Measurements from ENCODE around the gene PRKG2.

Gene PRKG2

DNA sequence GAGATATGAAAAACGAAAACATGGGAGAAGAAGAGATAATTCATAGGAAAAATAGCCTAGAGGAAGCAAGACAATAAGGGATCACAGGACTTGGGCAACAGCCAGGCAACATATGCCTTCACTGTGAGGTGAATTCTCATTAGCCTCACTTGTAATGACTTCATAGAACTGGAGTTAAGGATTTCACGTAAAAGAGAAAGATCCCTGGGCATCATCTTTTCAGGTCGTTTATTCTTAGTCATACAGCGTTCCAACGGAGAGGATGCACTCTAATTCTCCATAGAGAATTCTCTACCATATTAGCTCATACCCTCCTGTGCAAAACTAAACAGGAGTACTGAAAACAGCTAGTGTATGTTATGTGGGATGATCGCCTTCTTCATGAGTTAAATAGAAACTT is 1.4 kb downstream of the PRKG2 start:
- TF ChIP-seq, protein P1, sequence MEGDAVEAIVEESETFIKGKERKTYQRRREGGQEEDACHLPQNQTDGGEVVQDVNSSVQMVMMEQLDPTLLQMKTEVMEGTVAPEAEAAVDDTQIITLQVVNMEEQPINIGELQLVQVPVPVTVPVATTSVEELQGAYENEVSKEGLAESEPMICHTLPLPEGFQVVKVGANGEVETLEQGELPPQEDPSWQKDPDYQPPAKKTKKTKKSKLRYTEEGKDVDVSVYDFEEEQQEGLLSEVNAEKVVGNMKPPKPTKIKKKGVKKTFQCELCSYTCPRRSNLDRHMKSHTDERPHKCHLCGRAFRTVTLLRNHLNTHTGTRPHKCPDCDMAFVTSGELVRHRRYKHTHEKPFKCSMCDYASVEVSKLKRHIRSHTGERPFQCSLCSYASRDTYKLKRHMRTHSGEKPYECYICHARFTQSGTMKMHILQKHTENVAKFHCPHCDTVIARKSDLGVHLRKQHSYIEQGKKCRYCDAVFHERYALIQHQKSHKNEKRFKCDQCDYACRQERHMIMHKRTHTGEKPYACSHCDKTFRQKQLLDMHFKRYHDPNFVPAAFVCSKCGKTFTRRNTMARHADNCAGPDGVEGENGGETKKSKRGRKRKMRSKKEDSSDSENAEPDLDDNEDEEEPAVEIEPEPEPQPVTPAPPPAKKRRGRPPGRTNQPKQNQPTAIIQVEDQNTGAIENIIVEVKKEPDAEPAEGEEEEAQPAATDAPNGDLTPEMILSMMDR (IDR thresholded peaks at IDR 0.05) = no peak

DNA sequence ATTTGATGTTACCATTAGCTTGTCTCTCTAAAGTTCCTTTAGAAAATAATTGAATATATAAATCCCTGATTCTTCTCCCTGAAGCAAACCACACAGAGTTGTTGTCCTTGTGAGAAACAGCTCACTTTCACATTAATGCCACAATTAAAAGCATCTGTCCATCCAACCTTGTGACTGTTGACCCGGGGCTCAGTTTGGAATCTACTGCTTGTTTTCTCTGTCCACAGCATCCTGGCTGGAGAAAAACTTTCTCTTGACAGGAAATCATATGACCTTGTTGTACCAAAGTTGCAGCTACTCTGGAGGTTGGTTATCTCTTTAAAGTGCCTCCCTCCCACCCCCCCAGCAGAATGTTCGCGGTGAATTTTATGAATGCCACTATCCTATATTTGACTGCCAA is 3.1 kb downstream of the PRKG2 start:
- TF ChIP-seq, protein P1 (IDR thresholded peaks at IDR 0.05) = no peak

DNA sequence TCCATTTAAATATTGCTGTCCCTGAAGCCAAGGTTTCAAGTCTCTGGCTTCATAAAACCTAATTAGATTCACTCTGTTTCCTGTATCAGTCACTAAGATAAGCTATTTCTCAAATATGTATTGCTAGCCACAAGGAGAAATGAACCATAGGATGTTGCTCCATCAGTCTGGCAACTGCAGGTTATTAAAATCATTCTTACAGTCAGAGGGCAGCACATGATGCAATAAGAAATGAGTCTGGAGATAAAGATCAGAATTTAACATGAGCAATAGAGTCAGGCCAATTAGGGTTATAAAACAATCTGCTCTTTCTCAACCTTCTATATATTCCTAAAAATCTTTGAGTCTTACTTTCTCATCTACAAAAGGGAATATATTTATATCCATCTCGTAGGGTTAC is 7.2 kb downstream of the PRKG2 start:
- TF ChIP-seq, protein P1 (IDR thresholded peaks at IDR 0.05) = 0 out of 2 replicates have a peak, but pooled peaks have one; percentile 9

DNA sequence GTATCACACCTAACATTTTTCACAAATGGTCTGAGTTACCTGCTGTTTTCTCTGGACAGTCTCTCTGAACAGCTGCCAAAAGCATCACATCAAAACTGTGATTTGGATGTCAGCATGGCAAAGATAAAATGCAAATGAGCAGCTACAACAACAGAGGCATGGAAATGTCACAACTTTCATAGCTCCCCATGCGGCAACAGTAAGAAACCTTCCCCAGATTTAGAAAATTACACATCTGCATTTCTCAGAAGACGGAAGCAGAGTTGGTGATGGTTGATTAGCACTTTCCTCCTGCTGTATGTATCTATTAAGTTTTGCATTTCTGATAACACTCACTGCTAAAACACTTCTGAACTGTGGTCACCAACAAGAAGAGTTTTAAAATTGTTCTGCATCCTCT is 9.7 kb downstream of the PRKG2 start:
- TF ChIP-seq, protein P1 (IDR thresholded peaks at IDR 0.05) = no peak

DNA sequence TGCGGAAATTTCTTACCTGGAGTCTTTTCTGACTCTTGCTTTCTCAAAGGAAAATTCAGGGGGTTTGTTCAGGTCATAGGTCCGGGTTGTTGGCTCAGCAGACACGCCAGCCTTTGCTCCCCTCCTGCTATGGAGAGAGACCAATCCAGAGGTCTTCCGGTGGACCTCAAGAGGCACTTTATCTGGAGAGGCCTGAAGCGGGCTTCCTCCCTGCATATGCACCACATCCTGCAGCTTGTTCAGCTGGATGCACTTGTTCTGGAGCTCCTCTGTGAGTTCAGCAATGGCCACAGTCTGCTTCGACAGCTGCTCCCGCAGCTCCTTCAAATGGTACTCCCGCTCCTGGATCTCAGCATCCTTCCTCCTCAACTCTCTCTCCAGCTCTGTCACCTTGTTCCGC is 10.5 kb downstream of the PRKG2 start:
- TF ChIP-seq, protein P1 (IDR thresholded peaks at IDR 0.05) = no peak

DNA sequence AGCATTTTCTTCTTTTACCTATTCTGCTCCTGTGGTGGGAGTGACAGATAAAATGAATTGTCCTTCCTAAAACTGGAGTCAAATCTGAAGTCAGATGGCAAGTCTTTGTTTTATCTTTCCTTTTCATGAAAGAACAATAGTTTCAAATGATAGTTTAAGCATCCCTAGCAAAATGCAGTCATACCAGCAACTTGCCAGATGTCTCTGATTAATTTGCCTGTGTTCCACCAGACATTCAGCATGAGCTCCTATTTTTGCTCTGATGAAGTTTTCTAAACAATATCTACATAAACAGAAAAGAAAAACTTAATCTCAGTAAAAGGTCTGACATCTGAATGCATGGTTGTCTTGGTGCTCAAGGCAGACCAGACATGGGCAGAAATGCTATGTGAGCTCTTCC is 15.2 kb downstream of the PRKG2 start:
- TF ChIP-seq, protein P1 (IDR thresholded peaks at IDR 0.05) = no peak

DNA sequence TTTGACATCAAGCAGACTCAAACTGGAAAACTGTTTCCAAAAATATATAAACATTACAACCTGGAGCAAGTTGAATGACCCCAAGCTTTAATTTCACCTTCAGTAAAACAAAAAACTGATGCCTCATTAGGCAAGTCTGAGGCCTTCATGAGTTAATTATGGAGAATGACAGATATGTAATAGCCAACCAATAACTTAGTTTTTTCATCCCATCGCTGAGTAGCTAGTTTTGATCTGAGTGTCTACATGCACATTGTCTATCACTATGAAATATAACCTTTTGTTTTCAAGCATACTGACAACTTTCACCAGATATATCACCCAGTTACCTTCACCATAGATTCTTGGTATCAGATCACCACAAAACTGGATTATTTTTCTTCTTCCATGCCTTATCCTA is 16.4 kb downstream of the PRKG2 start:
- TF ChIP-seq, protein P1 (IDR thresholded peaks at IDR 0.05) = no peak

DNA sequence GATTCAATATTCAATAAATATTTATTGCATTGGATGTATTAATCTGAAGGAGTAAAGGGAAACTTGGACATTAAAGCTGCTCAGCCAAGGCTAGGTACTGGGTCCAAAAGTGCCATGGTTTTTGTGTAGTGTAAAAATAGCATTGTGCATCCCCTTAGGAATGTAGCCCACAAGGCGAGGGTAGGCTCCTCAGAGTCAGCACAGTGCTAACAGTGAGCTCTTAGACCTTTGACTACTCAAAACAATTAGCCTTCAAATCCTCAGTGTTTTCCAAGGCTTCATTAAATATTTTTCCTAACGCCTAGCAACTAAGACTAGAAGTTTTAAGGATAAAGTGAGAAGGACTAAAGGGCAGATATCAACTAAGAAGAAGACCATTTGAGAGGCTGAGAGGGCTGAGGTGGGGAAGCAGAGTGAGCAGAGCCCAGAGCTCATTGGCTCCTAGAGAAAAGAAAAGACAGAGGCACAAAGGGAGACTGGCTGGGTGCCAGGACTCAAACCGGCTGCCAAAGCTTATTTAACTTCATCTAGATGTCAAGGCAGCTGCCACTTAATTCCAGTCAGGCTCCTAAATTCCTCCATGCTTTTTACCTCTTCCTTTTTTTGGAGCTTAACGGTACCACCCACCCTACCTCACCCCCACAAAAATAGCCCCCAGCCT is 17.0 kb downstream of the PRKG2 start:
- TF ChIP-seq, protein P1 (IDR thresholded peaks at IDR 0.05) = no peak

Data from LNCAP (cell line).